GM18519 (cell line): ENCODE results near the gene IL19.

Source experiments
- ATAC-seq: cut with Tn5 transposase; IDR thresholded peaks from one replicate; pipeline ENCODE4 v1.9.1; 2021; ENCODE audit warnings: mild to moderate bottlenecking, moderate library complexity; ENCODE audit not compliant: unreplicated experiment, low FRiP score

Gene IL19

GRCh38 chr1:206883876-206884275 lies 113.3 kb downstream of the IL19 start:
- ATAC-seq, result no peak

- no peak for ATAC-seq
These were observed 114.9 kb downstream of the IL19 start for GRCh38 chr1:206885341-206886060.

DNA sequence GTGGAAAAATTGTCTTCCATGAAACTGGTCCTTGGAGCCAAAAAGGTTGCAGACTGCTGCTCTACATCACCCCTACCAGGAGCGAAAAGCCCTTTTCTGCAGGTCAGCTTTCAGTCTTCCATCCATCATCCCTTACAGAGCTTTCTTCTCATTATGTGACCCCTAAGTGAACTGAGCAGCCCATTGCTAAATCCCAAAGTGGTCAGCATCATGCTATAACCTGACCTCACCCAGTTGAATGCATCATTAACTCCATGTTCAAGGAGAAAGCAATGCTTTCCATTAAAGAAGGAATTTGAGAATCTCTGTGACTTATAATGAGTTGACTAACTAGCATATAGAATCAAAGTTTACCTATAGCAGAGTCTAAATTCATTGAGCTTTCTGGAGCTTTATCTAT lies 116.3 kb downstream of the IL19 start:
- ATAC-seq, result no peak

- ATAC-seq, result no peak
These were observed 117.1 kb downstream of the IL19 start for GRCh38 chr1:206887701-206888100.

DNA sequence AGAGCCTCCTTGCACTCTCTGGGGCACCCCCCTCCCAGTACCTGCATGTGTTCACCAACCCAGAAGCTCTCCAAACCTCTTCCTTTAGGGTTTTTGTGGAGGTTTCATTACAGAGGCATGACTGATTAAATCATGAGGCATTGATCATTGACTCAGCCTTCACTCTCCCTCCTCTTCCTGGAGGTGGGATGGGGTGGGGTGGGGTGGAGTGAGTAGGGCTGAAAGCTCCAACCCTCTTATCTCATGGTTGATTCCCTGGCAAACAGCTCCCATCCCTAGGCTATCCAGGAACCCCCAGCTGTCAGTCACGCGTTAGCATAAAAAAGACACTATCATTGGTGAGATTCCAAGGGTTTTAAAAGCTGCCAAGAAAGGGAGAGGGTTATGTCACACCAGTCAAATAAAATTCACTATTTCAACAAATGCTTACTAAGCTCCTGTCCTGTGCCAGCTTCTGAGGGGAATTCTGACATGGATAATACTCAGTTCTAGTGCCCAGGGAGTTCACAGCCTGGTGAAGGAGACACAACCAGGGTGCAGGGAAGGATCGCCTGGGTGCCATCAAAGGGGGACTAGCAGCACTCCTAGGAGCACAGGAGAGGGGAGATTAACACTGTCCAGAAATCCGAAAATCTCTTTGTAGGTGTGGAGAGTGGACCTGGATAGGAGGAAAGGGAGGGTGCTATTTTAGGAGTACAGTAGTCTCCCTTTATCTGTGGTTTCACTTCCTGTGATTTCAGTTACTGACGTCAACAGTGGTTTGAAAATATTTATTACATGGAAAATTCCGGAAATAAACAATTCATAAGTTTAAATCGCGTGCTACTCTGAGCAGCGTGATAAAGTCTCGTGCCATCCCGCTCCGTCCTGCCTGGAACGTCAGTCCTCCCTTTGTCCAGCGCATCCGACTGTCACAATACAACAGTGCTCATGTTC lies 119.8 kb downstream of the IL19 start:
- ATAC-seq, result no peak

DNA sequence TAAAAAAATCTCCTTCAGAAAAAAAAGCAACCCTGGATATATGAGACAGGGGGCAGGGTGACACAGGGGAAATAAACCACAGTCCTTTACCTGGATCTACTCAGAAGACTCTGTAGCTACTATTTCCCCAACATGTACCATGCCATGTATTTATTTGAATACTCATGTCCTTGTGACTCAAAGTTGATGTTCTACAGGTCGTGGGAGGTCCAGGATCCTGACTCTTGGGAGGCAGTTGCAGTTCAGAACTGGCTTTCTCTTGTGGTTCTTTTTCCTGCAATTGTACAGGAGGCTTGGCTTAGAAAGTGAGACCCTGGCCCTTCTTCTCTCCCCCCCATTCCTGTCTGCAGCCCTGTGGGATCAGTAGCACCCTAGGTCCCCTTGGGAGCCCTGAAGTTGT lies 120.8 kb downstream of the IL19 start:
- no peak for ATAC-seq
